Keratinocyte (primary cell): ENCODE data around the gene ROR2. TPM values are rescaled to one million over a fixed set of nuclear protein-coding genes. Genes with fewer than 3 reads are reported as not detected.

Experiments used
- DNase-seq: peaks from one replicate; pipeline ENCODE4 v3.0.0-alpha.2; 2011; ENCODE audit warnings: low read depth, missing footprints, low spot score
- FAIRE-seq: peaks from 2 replicates; lab custom pipeline; 2011; peaks lifted over from hg19 to GRCh38; lab: Jason Lieb, UNC
- H2AFZ ChIP-seq: 2 replicates; pipeline ENCODE4 v1.6.0; 2012; ENCODE audit warnings: low read length, control low read depth, inconsistent platforms; ENCODE audit not compliant: control insufficient read depth
- H3K27ac ChIP-seq: 2 replicates; pipeline ENCODE4 v1.5.1; 2011; ENCODE audit warnings: low read length; ENCODE audit not compliant: control insufficient read depth, insufficient read depth
- H3K27me3 ChIP-seq: 3 replicates; pipeline ENCODE4 v1.6.0; 2011; ENCODE audit warnings: low read length; ENCODE audit not compliant: control insufficient read depth, insufficient read depth; ENCODE audit errors: extremely low read depth
- H3K36me3 ChIP-seq, 2 experiments: 2 replicates in 1 of 2; 3 replicates in 1 of 2; pipeline ENCODE4 v1.5.1; 2011; ENCODE audit warnings: low read length in 2 of 2, mild to moderate bottlenecking in 1 of 2; ENCODE audit not compliant: control insufficient read depth in 2 of 2, insufficient read depth in 2 of 2; ENCODE audit errors: extremely low read depth in 1 of 2
- H3K4me1 ChIP-seq: 3 replicates; pipeline ENCODE4 v1.5.1; 2011; ENCODE audit warnings: low read length; ENCODE audit not compliant: control insufficient read depth, insufficient read depth; ENCODE audit errors: extremely low read depth
- H3K4me2 ChIP-seq: 3 replicates; pipeline ENCODE4 v1.6.0; 2011; ENCODE audit warnings: low read depth, low read length; ENCODE audit not compliant: control insufficient read depth, insufficient read depth; ENCODE audit errors: extremely low read depth
- H3K4me3 ChIP-seq, 3 experiments: fragments of 200-600 bp in 1 of 3; sonication (generic) in 1 of 3; 2 replicates in 2 of 3; 3 replicates in 1 of 3; pipeline ENCODE4 v1.5.1; 2011 to 2016; ENCODE audit warnings: low read length in 3 of 3, mild to moderate bottlenecking in 3 of 3, control low read depth in 2 of 3, inconsistent platforms in 1 of 3, low read depth in 1 of 3, mixed read lengths in 1 of 3, mixed run types in 1 of 3, moderate library complexity in 1 of 3; ENCODE audit not compliant: control insufficient read depth in 2 of 3, insufficient read depth in 2 of 3; ENCODE audit errors: extremely low read depth in 1 of 3
- H3K79me2 ChIP-seq: 2 replicates; pipeline ENCODE4 v1.6.0; 2012; ENCODE audit warnings: low read length; ENCODE audit not compliant: control insufficient read depth, insufficient read depth
- H3K9ac ChIP-seq: 3 replicates; pipeline ENCODE4 v1.6.0; 2011; ENCODE audit warnings: low read length; ENCODE audit not compliant: control insufficient read depth, insufficient read depth; ENCODE audit errors: extremely low read depth
- H3K9me1 ChIP-seq: 3 replicates; pipeline ENCODE4 v1.6.0; 2011; ENCODE audit warnings: low read length; ENCODE audit not compliant: control insufficient read depth, insufficient read depth; ENCODE audit errors: extremely low read depth
- H3K9me3 ChIP-seq: 2 replicates; pipeline ENCODE4 v1.5.1; 2012; ENCODE audit warnings: low read depth, low read length; ENCODE audit not compliant: control insufficient read depth
- H4K20me1 ChIP-seq: 3 replicates; pipeline ENCODE4 v1.6.0; 2011; ENCODE audit warnings: low read length; ENCODE audit not compliant: control insufficient read depth, insufficient read depth; ENCODE audit errors: extremely low read depth
- CTCF ChIP-seq, 3 experiments: IDR thresholded peaks in 1 of 3; conservative IDR thresholded peaks in 1 of 3; optimal IDR thresholded peaks in 1 of 3; 2 replicates in 2 of 3; 3 replicates in 1 of 3; pipeline versions ENCODE3 to v1.5.1; 2011; ENCODE audit warnings: low read length in 3 of 3, mild to moderate bottlenecking in 3 of 3, moderate library complexity in 2 of 3, control low read depth in 1 of 3, inconsistent platforms in 1 of 3; ENCODE audit not compliant: insufficient read depth in 2 of 3; ENCODE audit errors: extremely low read depth in 1 of 3
- EZH2 ChIP-seq: IDR thresholded peaks from one replicate; pipeline ENCODE4 v1.6.1; 2012; ENCODE audit warnings: inconsistent platforms, mild to moderate bottlenecking, low read length, moderate library complexity
- dilution Hi-C: fragments of 300-500 bp; cut with MboI; formaldehyde crosslinking; loops from one replicate; pipeline ENCODE4 v1.7.0; 2020; ENCODE audit warnings: low sequenced_read_pairs; ENCODE audit not compliant: extremely low pct_ligation_motif_present
- polyA plus RNA-seq, 5 experiments: library from polyadenylated mRNA; depleted of rRNA in 3 of 5; stranded (reverse) in 3 of 5; stranded (forward) in 1 of 5; unstranded in 1 of 5; fragments of >200 nt; gene quantifications; 1 replicate in 1 of 5; 2 replicates in 3 of 5; 3 replicates in 1 of 5; pipeline versions ENCODE4 v1.2.1 to v1.2.3, GENCODE V29; 2011 to 2012; ENCODE audit warnings: missing spikeins in 2 of 5, low read depth in 1 of 5, low replicate concordance in 1 of 5

The ROR2 gene
- polyA plus RNA-seq, 1 donor (not counting 4 experiments of a cell fraction or from before 2014, with no cell fraction given), result 0.22 TPM

DNA sequence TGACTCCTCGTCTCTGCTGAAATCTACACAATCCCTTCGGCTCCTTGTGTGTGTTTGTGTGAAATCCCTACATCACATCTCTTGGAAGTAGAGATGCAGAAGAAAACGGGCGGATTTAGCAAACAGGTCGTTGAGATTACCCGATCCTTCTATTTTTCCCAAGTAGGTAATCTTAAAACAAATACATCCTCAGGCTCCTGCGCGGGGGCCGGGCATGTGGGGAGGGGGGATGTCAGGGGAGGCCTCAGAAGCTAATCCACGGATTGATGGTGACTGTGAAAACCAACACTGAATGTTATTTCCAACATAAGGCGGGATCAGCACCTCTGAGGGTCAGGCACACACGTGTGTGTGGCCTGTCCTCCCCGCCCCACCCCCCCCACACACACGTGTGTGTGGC, 137.8 kb downstream of the ROR2 start:
- no peak for FAIRE-seq

DNA sequence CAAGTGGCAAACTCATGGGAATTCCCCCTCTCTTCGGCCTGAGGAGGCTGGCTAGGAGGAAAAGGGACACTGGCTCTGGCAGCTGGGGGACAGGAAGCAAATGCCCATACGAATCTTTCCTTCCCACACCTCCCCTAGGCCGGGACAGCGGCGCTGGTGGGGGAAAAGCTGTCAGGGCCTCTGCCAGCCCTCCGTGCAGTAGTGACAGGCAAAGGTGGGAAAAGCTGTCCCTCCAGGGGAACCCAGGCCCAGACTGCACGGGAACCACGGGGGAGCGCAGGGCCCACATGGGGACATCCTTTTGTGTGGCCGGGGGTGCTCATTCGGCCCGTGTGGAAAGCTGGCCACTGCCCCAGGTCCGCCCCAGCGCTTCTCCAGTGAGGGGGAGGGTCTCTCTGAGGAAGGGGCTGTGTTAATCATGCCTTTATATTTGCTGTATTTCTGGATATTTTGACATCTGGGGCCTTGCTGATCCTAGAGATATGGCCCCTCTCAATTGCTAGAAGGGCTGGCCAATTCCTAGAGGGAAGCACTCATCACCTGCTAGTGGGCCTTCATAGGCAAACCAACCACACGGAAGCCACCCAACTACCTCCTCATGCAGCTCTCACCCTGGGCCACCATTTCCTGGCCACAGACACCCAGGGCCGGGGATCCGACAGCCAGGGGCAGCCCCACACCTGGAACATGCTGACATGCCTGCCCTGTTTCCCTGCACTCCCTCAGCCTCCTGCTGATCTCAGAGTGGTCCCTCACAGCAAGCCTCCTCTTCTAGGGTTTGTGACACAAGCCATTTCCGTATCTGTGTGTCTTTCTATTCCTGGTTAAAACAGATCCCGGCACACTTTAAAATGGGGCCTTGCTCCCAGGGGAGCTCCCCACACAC, 138.8 kb downstream of the ROR2 start:
- peaks cover 10% of the 10 kb centered on the region for H3K4me1 ChIP-seq
- FAIRE-seq (no peak), DNase-seq (no peak)
- H3K9me1 ChIP-seq, result no peaks in the 10 kb centered on the region
- H4K20me1 ChIP-seq, result no peaks in the 10 kb centered on the region
- no peaks in the 10 kb centered on the region for H3K9me3 ChIP-seq
- H2AFZ ChIP-seq, result no peak overlapping the region
- no peaks in the 10 kb centered on the region for H3K27me3 ChIP-seq
- no peaks in the 10 kb centered on the region for H3K36me3 ChIP-seq
- no peak overlapping the region for H3K9ac ChIP-seq
- dilution Hi-C loops, result no loop called here
- no peaks in the 10 kb centered on the region for H3K79me2 ChIP-seq
- no peak overlapping the region for H3K4me3 ChIP-seq
- TF ChIP-seq CTCF (optimal IDR thresholded peaks at IDR 0.05 in 1 of 3, IDR thresholded peaks at IDR 0.05 in 1 of 3, conservative IDR thresholded peaks at IDR 0.05 in 1 of 3; ENCODE audit: extremely low read depth in 1 of 3, insufficient read depth in 2 of 3, low read length in 3 of 3) (no peak), EZH2 (no peak)
- no peak overlapping the region for H3K27ac ChIP-seq
- H3K4me2 ChIP-seq, result no peak overlapping the region

More for the DNA sequence above, 137.8 kb downstream of the ROR2 start:
- H3K4me1 ChIP-seq, result peaks cover 10% of the 10 kb centered on the region
- H3K9me1 ChIP-seq, result no peaks in the 10 kb centered on the region
- H3K9me3 ChIP-seq, result no peaks in the 10 kb centered on the region
- no peak overlapping the region for H3K4me3 ChIP-seq
- no peaks in the 10 kb centered on the region for H3K36me3 ChIP-seq
- H4K20me1 ChIP-seq, result no peaks in the 10 kb centered on the region
- H3K9ac ChIP-seq, result no peak overlapping the region
- no peaks in the 10 kb centered on the region for H3K79me2 ChIP-seq
- no peak overlapping the region for H3K27ac ChIP-seq
- no peak overlapping the region for H3K4me2 ChIP-seq
- dilution Hi-C loops, result no loop called here
- no peak for TF ChIP-seq CTCF (optimal IDR thresholded peaks at IDR 0.05 in 1 of 3, IDR thresholded peaks at IDR 0.05 in 1 of 3, conservative IDR thresholded peaks at IDR 0.05 in 1 of 3; ENCODE audit: extremely low read depth in 1 of 3, insufficient read depth in 2 of 3, low read length in 3 of 3)
- no peak for TF ChIP-seq EZH2
- H2AFZ ChIP-seq, result no peak overlapping the region
- no peaks in the 10 kb centered on the region for H3K27me3 ChIP-seq
- no peak for DNase-seq
